IMR-90 (cell line): Measurements from ENCODE around the gene C2orf68. TPM values are rescaled to one million over a fixed set of nuclear protein-coding genes. Genes with fewer than 3 reads are reported as not detected.

Experiments
- polyA plus RNA-seq, 3 experiments: library from polyadenylated mRNA; depleted of rRNA; stranded (reverse); fragments of >200 nt; gene quantifications; 2 replicates each; pipeline ENCODE4 v1.2.3, GENCODE V29; 2012; ENCODE audit warnings: low replicate concordance in 1 of 3
- total RNA-seq: library from RNA; depleted of rRNA; stranded (reverse); fragments of >200 nt; gene quantifications from 2 replicates; pipeline ENCODE4 v1.2.3, GENCODE V29; 2012
- TF ChIP-seq, protein P1 (sequence below): conservative IDR thresholded peaks from 2 replicates; pipeline ENCODE4 v1.5.1; 2012; ENCODE audit warnings: mild to moderate bottlenecking, low read depth, low read length, improper control_type of control experiment

Gene C2orf68
- total and polyA plus RNA-seq, 2 of the 4 experiments (the other 2 are of a cell fraction): 6.8 to 10.1 TPM

DNA sequence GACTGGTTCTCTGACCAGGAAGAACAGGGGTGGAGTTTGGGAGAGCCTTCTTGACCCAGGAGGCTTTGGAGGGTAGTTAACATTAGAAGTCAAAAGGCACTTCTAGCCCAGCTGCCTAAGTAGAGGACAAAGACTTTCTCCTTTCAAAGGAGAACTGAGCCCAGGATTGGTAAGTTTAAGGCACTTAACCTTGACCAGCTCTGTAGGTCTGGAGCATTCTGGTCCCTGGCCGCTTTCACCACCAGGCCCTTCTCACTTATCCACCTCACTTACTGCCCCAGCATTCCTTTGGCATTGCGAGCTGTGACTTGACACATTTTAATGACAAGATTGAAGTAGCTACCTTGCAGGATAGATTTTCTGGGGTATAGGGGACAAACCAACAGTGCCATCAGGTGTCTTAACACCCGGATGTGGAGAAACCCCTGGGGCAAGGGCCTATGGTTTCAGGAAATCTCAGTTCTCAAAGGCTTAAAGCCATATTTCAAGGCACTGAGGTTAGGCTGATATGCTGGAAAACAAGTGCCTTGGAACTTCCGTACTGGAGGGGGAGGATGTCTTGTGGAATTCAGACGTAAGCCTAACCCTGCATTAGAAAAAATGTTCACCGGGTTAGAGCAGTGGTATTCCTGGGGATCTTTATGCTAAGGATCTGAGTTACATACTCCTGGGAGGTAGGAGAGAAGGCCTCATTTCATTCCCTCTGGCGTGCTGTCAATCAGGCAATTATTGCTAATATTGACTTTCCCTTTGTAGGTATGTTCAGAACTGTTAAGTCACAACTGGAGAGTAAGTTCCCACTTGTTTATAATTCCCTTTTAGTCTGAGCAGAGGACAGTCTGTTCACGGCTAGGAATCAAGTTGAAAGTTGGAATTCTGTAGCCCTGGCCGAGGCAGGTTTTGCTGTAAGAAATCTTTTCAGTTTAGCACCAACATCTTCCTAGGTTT is 4.3 kb downstream of the C2orf68 start (continued):
- TF ChIP-seq, protein P1, sequence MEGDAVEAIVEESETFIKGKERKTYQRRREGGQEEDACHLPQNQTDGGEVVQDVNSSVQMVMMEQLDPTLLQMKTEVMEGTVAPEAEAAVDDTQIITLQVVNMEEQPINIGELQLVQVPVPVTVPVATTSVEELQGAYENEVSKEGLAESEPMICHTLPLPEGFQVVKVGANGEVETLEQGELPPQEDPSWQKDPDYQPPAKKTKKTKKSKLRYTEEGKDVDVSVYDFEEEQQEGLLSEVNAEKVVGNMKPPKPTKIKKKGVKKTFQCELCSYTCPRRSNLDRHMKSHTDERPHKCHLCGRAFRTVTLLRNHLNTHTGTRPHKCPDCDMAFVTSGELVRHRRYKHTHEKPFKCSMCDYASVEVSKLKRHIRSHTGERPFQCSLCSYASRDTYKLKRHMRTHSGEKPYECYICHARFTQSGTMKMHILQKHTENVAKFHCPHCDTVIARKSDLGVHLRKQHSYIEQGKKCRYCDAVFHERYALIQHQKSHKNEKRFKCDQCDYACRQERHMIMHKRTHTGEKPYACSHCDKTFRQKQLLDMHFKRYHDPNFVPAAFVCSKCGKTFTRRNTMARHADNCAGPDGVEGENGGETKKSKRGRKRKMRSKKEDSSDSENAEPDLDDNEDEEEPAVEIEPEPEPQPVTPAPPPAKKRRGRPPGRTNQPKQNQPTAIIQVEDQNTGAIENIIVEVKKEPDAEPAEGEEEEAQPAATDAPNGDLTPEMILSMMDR: no peak
